LHCN-M2 (cell line): ENCODE results near the gene LSS. TPM values are rescaled to one million over a fixed set of nuclear protein-coding genes. Genes with fewer than 3 reads are reported as not detected.
"Not testable (repeated sequence)": the region's sequence is repeated elsewhere in the genome, so short reads cannot be mapped to it uniquely, and the experiment has no call there.

ENCODE experiments used
- DNase-seq: peaks from one replicate; pipeline ENCODE4 v3.0.0-alpha.2; 2012; ENCODE audit warnings: low read depth
- total RNA-seq: library from RNA; depleted of rRNA; stranded (reverse); fragments of >200 nt; gene quantifications from 2 replicates; pipeline ENCODE4 v1.2.3, GENCODE V29; 2014

LSS gene
- total RNA-seq, 1 experiment from 2014 or later: 65.3 TPM

GRCh38 chr21:46187814-46188213 lies 40.8 kb downstream of the LSS start:
- no peak for DNase-seq

- DNase-seq: no peak
These were observed 41.3 kb downstream of the LSS start for GRCh38 chr21:46187261-46187660.

- DNase-seq: no peak
These were observed 42.9 kb downstream of the LSS start for GRCh38 chr21:46185716-46186115.

GRCh38 chr21:46184625-46185555 lies 43.7 kb downstream of the LSS start:
- peak; percentile 72 for DNase-seq

GRCh38 chr21:46183910-46184624 lies 44.5 kb downstream of the LSS start, which contains the start of gene SPATC1L:
Gene SPATC1L, minus strand, starts transcription at chr21:46184459. Its CDS starts 1,643 bp downstream, at chr21:46182816.
- DNase-seq: peak; percentile 67

- not testable (repeated sequence) for DNase-seq
These were observed 45.2 kb downstream of the LSS start for GRCh38 chr21:46183337-46183909.

- DNase-seq: no peak
These were observed 45.8 kb downstream of the LSS start for GRCh38 chr21:46182548-46183336.

- DNase-seq: no peak
These were observed 46.5 kb downstream of the LSS start for GRCh38 chr21:46181953-46182547.

GRCh38 chr21:46181436-46181835 lies 47.1 kb downstream of the LSS start:
- DNase-seq: no peak

GRCh38 chr21:46180778-46181391 lies 47.7 kb downstream of the LSS start:
- DNase-seq: no peak

GRCh38 chr21:46180079-46180722 lies 48.4 kb downstream of the LSS start:
- DNase-seq: no peak

GRCh38 chr21:46179708-46180078 lies 48.9 kb downstream of the LSS start:
- DNase-seq: no peak

GRCh38 chr21:46178961-46179360 lies 49.6 kb downstream of the LSS start:
- DNase-seq: no peak

GRCh38 chr21:46176443-46177129 lies 52.0 kb downstream of the LSS start:
- DNase-seq: not testable (repeated sequence)

GRCh38 chr21:46173573-46173972 lies 55.0 kb downstream of the LSS start:
- no peak for DNase-seq

- no peak for DNase-seq
These were observed 55.6 kb downstream of the LSS start for GRCh38 chr21:46172863-46173528.

GRCh38 chr21:46171996-46172862 lies 56.3 kb downstream of the LSS start:
- DNase-seq: no peak

GRCh38 chr21:46171585-46171984 lies 57.0 kb downstream of the LSS start:
- no peak for DNase-seq
